PC-9 (cell line): ENCODE data around the gene SIGLEC7. TPM values are rescaled to one million over a fixed set of nuclear protein-coding genes. Genes with fewer than 3 reads are reported as not detected.

ENCODE experiments used
- BruUV-seq: library from RNA; stranded (reverse); fragments of 400-500 nt; replicated peaks from 2 replicates; lab custom pipeline; 2021; lab: Mats Ljungman, UMichigan
- CTCF ChIA-PET: fragments of 300-600 bp; sonication (Branson Sonifier 250); formaldehyde crosslinking; loops from one replicate; lab custom pipeline; 2022; ENCODE audit warnings: antibody characterized with exemption; lab: Charles Lee
- POLR2A ChIA-PET: fragments of 300-600 bp; sonication (Branson Sonifier 250); formaldehyde crosslinking; loops from one replicate; lab custom pipeline; 2022; ENCODE audit warnings: antibody characterized with exemption; ENCODE audit not compliant: unreplicated experiment; lab: Charles Lee
- DNase-seq, 2 experiments: peaks; one replicate each; pipeline versions ENCODE4 v3.0.0 to v3.0.0-alpha.2; 2015 to 2022; ENCODE audit warnings: mixed read lengths in 1 of 2
- H2AFZ ChIP-seq: fragments of 200-600 bp; sonication (generic); 2 replicates; pipeline ENCODE4 v1.8.1; 2017; ENCODE audit warnings: antibody characterized with exemption
- H3F3A ChIP-seq: fragments of 200-600 bp; sonication (generic); 2 replicates; pipeline ENCODE4 v1.8.1; 2017; ENCODE audit warnings: antibody characterized with exemption, mild to moderate bottlenecking, low read depth; ENCODE audit not compliant: insufficient read depth
- H3K27ac ChIP-seq: fragments of 200-600 bp; sonication (generic); 2 replicates; pipeline ENCODE4 v1.6.1; 2016; ENCODE audit warnings: mixed run types
- H3K27me3 ChIP-seq: fragments of 200-600 bp; sonication (generic); 2 replicates; pipeline ENCODE4 v1.6.1; 2016; ENCODE audit warnings: low read depth, mixed run types; ENCODE audit not compliant: insufficient read depth
- H3K36me3 ChIP-seq: fragments of 200-600 bp; sonication (generic); 2 replicates; pipeline ENCODE4 v1.6.1; 2016; ENCODE audit warnings: low read depth, mixed run types
- H3K4me1 ChIP-seq: fragments of 200-600 bp; sonication (generic); replicated peaks from 2 replicates; pipeline ENCODE4 v1.6.1; 2016; ENCODE audit warnings: mixed run types; ENCODE audit not compliant: insufficient read depth
- H3K4me2 ChIP-seq: fragments of 200-600 bp; sonication (generic); 2 replicates; pipeline ENCODE4 v1.6.1; 2017; ENCODE audit warnings: mixed run types
- H3K4me3 ChIP-seq: fragments of 200-600 bp; sonication (generic); 2 replicates; pipeline ENCODE4 v1.6.1; 2016; ENCODE audit warnings: mixed run types
- H3K79me2 ChIP-seq: fragments of 200-600 bp; sonication (generic); 2 replicates; pipeline ENCODE4 v1.6.1; 2017; ENCODE audit warnings: low read depth, mixed run types
- H3K9me2 ChIP-seq: fragments of 200-600 bp; sonication (generic); 2 replicates; pipeline ENCODE4 v1.8.1; 2017; ENCODE audit warnings: mild to moderate bottlenecking; ENCODE audit not compliant: insufficient read depth
- H3K9me3 ChIP-seq: fragments of 200-600 bp; sonication (generic); 2 replicates; pipeline ENCODE4 v1.8.1; 2016; ENCODE audit warnings: low read depth; ENCODE audit not compliant: insufficient read depth
- H4K20me1 ChIP-seq: fragments of 200-600 bp; sonication (generic); 2 replicates; pipeline ENCODE4 v1.8.1; 2017; ENCODE audit not compliant: insufficient read depth
- EZH2 ChIP-seq: fragments of 200-600 bp; sonication (generic); IDR thresholded peaks from 2 replicates; pipeline ENCODE4 v1.8.0; 2017; ENCODE audit warnings: antibody characterized with exemption, low read depth
- intact Hi-C: fragments of 100-400 bp; cut with micrococcal nuclease; formaldehyde crosslinking; loops from one replicate; pipeline ENCODE4 v1.10.0; 2022; ENCODE audit not compliant: unreplicated experiment
- total RNA-seq: library from RNA; stranded (reverse); gene quantifications from 2 replicates; pipeline ENCODE4 v1.2.3, GENCODE V29; 2021
- TF ChIP-seq, protein P1 (sequence below): fragments of 200-600 bp; sonication (generic); conservative IDR thresholded peaks from 2 replicates; pipeline ENCODE4 v1.6.1; 2017; ENCODE audit warnings: mixed run types, antibody characterized with exemption, mild to moderate bottlenecking, moderate library complexity

SIGLEC7 gene
- total RNA-seq, 1 experiment from 2014 or later = not detected

DNA sequence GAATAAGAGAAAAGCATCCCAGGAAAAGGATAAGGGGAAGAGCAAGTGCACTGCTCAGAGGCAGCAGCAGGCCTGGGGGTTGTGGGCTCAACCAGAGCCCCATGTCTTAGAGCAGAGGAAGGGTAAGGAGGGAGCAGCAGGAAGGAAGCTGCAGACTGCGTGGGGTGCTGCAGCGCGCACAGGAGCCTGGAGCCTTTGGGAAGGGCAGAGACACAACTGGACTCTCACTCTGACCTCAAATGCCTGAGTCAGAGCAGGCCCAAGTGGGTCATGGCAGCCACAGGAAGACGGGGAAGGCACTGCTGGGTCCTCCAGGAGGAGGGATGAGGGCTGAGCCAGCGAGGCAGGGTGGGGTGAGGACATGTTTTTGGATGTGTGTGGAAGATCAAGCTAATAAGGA, 31.6 kb downstream of the SIGLEC7 start:
- H2AFZ ChIP-seq = no peak overlapping the region
- no peaks in the 10 kb centered on the region for H3K9me3 ChIP-seq
- ChIA-PET CTCF (no interaction called here), POLR2A (no interaction called here)
- intact Hi-C loops = no loop called here
- H3K27ac ChIP-seq = no peak overlapping the region
- no peaks in the 10 kb centered on the region for H3K9me2 ChIP-seq
- no peak overlapping the region for H3K4me3 ChIP-seq
- no peaks in the 10 kb centered on the region for H3K4me1 ChIP-seq
- H3K79me2 ChIP-seq = no peaks in the 10 kb centered on the region
- H3K27me3 ChIP-seq = peaks cover 80% of the 10 kb centered on the region
- H3F3A ChIP-seq = no peaks in the 10 kb centered on the region
- DNase-seq = no peak
- H4K20me1 ChIP-seq = no peaks in the 10 kb centered on the region
- H3K4me2 ChIP-seq = no peak overlapping the region
- no peak for TF ChIP-seq EZH2
- TF ChIP-seq, protein P1, sequence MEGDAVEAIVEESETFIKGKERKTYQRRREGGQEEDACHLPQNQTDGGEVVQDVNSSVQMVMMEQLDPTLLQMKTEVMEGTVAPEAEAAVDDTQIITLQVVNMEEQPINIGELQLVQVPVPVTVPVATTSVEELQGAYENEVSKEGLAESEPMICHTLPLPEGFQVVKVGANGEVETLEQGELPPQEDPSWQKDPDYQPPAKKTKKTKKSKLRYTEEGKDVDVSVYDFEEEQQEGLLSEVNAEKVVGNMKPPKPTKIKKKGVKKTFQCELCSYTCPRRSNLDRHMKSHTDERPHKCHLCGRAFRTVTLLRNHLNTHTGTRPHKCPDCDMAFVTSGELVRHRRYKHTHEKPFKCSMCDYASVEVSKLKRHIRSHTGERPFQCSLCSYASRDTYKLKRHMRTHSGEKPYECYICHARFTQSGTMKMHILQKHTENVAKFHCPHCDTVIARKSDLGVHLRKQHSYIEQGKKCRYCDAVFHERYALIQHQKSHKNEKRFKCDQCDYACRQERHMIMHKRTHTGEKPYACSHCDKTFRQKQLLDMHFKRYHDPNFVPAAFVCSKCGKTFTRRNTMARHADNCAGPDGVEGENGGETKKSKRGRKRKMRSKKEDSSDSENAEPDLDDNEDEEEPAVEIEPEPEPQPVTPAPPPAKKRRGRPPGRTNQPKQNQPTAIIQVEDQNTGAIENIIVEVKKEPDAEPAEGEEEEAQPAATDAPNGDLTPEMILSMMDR = no peak
- H3K36me3 ChIP-seq = no peaks in the 10 kb centered on the region
- BruUV-seq = no TSS peak

DNA sequence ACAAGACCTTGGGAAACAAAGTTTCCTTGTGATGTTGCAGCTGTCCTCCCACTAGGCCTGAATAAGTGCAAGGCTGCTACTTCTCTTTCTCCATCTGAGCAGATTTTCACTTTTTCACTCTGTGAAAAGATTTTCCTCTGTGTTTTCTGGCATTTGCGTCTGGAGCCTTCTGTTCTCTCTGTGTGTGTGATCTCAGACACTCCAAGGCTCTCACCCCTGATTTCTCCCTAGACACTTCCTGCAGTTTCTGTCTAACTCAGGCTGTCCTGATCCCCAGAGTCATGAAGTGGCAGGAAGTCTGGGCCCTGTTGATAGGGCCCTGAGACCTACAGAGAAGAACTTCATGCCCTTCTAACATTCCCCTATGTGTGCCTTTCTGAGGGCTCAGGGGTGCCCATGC, 37.2 kb downstream of the SIGLEC7 start:
- TF ChIP-seq, protein P1 = no peak
- no peak for TF ChIP-seq EZH2
- intact Hi-C loops = no loop called here
- no peak for DNase-seq

DNA sequence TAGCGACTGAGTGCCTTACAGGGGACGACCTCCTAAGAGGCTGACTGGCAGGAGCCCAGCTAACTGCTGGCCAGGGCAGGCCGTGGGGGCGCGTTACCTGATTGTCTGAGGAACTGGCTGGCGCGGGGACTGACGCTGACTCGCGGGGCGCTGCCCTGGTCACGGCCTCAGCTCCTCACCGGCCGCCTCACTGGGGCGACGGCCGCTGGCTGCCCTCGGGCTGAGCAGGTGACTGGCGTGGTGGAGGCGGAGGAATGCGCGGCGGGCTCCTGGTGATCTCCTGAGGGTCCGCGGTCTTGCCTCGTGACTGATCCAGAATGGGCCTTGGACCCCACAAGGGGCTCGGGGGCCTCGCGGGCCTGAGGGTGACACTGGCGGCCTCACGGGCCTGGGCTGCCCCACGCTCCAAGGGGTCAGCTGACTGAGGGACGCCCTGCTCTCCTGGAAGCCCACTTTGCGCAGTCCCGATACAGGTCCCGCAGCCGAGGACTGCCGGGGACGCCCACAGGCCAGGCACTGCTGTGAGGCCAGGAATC, 39.3 kb downstream of the SIGLEC7 start:
- H3K27ac ChIP-seq = no peak overlapping the region
- peaks cover 81% of the 10 kb centered on the region for H3K27me3 ChIP-seq
- H3K4me3 ChIP-seq = no peak overlapping the region
- no peaks in the 10 kb centered on the region for H3F3A ChIP-seq
- intact Hi-C loops = no loop called here
- H4K20me1 ChIP-seq = no peaks in the 10 kb centered on the region
- no TSS peak for BruUV-seq
- H3K9me2 ChIP-seq = no peaks in the 10 kb centered on the region
- ChIA-PET CTCF (no interaction called here), POLR2A (no interaction called here)
- H3K9me3 ChIP-seq = no peaks in the 10 kb centered on the region
- no peaks in the 10 kb centered on the region for H3K36me3 ChIP-seq
- no peaks in the 10 kb centered on the region for H3K4me1 ChIP-seq
- no peak for DNase-seq
- TF ChIP-seq, protein P1 = no peak
- no peak for TF ChIP-seq EZH2
- H2AFZ ChIP-seq = no peak overlapping the region
- H3K79me2 ChIP-seq = no peaks in the 10 kb centered on the region
- no peak overlapping the region for H3K4me2 ChIP-seq

More for the DNA sequence above, 37.2 kb downstream of the SIGLEC7 start:
- ChIA-PET CTCF (interaction anchor here (0.6 kb wide), 1 partner anchor 98 kb away, joined by 8 read pairs; no protein-coding TSS in a partner anchor), POLR2A (no interaction called here)
- Histone ChIP-seq H2AFZ (no peak overlapping the region), H3K27ac (no peak overlapping the region), H4K20me1 (no peaks in the 10 kb centered on the region), H3K9me2 (no peaks in the 10 kb centered on the region), H3K4me3 (no peak overlapping the region), H3K36me3 (no peaks in the 10 kb centered on the region), H3K9me3 (no peaks in the 10 kb centered on the region), H3K4me1 (no peaks in the 10 kb centered on the region), H3K4me2 (no peak overlapping the region), H3F3A (no peaks in the 10 kb centered on the region), H3K27me3 (peaks cover 79% of the 10 kb centered on the region), H3K79me2 (no peaks in the 10 kb centered on the region)
- BruUV-seq = no TSS peak
